GM18951 (cell line): ENCODE measurements around the gene TPPP3.

Experiments used
- POLR2A ChIP-seq: IDR thresholded peaks from 4 replicates; pipeline ENCODE4 v1.6.1; 2011; ENCODE audit warnings: mild to moderate bottlenecking; ENCODE audit not compliant: insufficient read length, insufficient read depth; ENCODE audit errors: extremely low read depth
- in situ Hi-C: fragments of 300-500 bp; cut with MboI; formaldehyde crosslinking; loops from one replicate; pipeline ENCODE4 v1.12.0; 2022; ENCODE audit warnings: low sequenced_read_pairs, mixed read lengths, inconsistent platforms; ENCODE audit not compliant: unreplicated experiment

The TPPP3 gene

GRCh38 chr16:67393111-67393787 lies at the start of gene TPPP3:
TPPP3 (minus strand) TSS chr16:67393498; CDS start chr16:67391111, 2,387 bp downstream.
- no peak for TF ChIP-seq POLR2A
- in situ Hi-C loops = no loop called here

- in situ Hi-C loops = no loop called here
- TF ChIP-seq POLR2A = no peak
These were observed 49.4 kb upstream of the TPPP3 start for GRCh38 chr16:67442581-67443255.

GRCh38 chr16:67441907-67442306 lies 48.6 kb upstream of the TPPP3 start:
- in situ Hi-C loops = no loop called here
- no peak for TF ChIP-seq POLR2A

GRCh38 chr16:67441271-67441753 lies 48.0 kb upstream of the TPPP3 start:
- TF ChIP-seq POLR2A = no peak
- in situ Hi-C loops = no loop called here

- in situ Hi-C loops = no loop called here
These were observed 45.6 kb upstream of the TPPP3 start for GRCh38 chr16:67438824-67439393.

GRCh38 chr16:67438098-67438791 lies 44.9 kb upstream of the TPPP3 start:
- no peak for TF ChIP-seq POLR2A

More at GRCh38 chr16:67438824-67439393, 45.6 kb upstream of the TPPP3 start:
- no peak for TF ChIP-seq POLR2A

GRCh38 chr16:67437513-67437912 lies 44.2 kb upstream of the TPPP3 start:
- no peak for TF ChIP-seq POLR2A
- in situ Hi-C loops = no loop called here

More at GRCh38 chr16:67438098-67438791, 44.9 kb upstream of the TPPP3 start:
- in situ Hi-C loops = no loop called here

- TF ChIP-seq POLR2A = no peak
- in situ Hi-C loops = no loop called here
These were observed 43.4 kb upstream of the TPPP3 start for GRCh38 chr16:67436640-67437193.

GRCh38 chr16:67435758-67436164 lies 42.5 kb upstream of the TPPP3 start:
- TF ChIP-seq POLR2A = no peak
- in situ Hi-C loops = no loop called here

GRCh38 chr16:67433131-67433719 lies 39.9 kb upstream of the TPPP3 start:
- no peak for TF ChIP-seq POLR2A
- in situ Hi-C loops = no loop called here

GRCh38 chr16:67432506-67432890 lies 39.2 kb upstream of the TPPP3 start:
- in situ Hi-C loops = no loop called here
- TF ChIP-seq POLR2A = no peak

GRCh38 chr16:67431775-67432505 lies 38.6 kb upstream of the TPPP3 start:
- in situ Hi-C loops = no loop called here
- TF ChIP-seq POLR2A = no peak
